ENCODE results near the gene SEC61B.
"Not testable (repeated sequence)": the region's sequence is repeated elsewhere in the genome, so short reads cannot be mapped to it uniquely, and the experiment has no call there.

DNA sequence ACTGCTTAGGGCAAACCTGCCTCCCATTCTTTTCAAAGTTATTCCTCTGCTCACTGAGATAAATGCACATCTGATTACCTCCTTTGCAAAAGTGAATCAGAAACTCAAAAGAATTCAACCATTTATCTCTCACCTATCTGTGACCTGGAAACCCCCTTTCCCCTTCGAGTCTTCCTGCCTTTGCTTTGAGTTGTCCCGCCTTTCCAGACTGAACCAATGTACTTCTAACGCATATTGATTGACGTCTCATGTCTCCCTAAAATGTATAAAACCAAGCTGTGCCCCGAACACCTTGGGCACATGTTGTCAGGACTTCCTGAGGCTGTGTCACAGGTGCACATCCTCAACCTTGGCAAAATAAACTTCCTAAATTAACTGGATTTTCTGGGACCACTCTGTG lies 25.6 kb upstream of the SEC61B start:
- TF ChIP-seq, protein P1, sequence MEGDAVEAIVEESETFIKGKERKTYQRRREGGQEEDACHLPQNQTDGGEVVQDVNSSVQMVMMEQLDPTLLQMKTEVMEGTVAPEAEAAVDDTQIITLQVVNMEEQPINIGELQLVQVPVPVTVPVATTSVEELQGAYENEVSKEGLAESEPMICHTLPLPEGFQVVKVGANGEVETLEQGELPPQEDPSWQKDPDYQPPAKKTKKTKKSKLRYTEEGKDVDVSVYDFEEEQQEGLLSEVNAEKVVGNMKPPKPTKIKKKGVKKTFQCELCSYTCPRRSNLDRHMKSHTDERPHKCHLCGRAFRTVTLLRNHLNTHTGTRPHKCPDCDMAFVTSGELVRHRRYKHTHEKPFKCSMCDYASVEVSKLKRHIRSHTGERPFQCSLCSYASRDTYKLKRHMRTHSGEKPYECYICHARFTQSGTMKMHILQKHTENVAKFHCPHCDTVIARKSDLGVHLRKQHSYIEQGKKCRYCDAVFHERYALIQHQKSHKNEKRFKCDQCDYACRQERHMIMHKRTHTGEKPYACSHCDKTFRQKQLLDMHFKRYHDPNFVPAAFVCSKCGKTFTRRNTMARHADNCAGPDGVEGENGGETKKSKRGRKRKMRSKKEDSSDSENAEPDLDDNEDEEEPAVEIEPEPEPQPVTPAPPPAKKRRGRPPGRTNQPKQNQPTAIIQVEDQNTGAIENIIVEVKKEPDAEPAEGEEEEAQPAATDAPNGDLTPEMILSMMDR (IDR thresholded peaks at IDR 0.05; ENCODE audit: low read depth, low read length): not testable (repeated sequence)
- not testable (repeated sequence) for TF ChIP-seq EZH2phosphoT487 (IDR thresholded peaks at IDR 0.05; ENCODE audit: low read depth)

Data from OCI-LY3 (cell line).